SK-N-MC (cell line): ENCODE measurements around the gene ATG13.

Experiments
- EZH2 ChIP-seq: fragments of 200-600 bp; sonication (generic); IDR thresholded peaks from one replicate; pipeline ENCODE4 v1.6.1; 2017; ENCODE audit warnings: antibody characterized with exemption
- FOXP2 ChIP-seq: optimal IDR thresholded peaks from 2 replicates; pipeline ENCODE3; 2011; ENCODE audit warnings: mild to moderate bottlenecking, moderate library complexity; ENCODE audit not compliant: insufficient read depth; ENCODE audit errors: extremely low read length, control extremely low read depth

GRCh38 chr11:46678741-46679130, 61.4 kb downstream of the ATG13 start:
- TF ChIP-seq EZH2 (no peak), FOXP2 (no peak)
